GM12878 (cell line): ENCODE results near the gene DNAH9.

Experiments
- FOS ChIP-seq: IDR thresholded peaks from 3 replicates; pipeline ENCODE4 v1.6.1; 2011; ENCODE audit warnings: borderline replicate concordance; ENCODE audit not compliant: insufficient read length; ENCODE audit errors: extremely low read depth
- HDAC2 ChIP-seq: fragments of 200-600 bp; sonication (generic); IDR thresholded peaks from 2 replicates; pipeline ENCODE4 v1.6.1; 2017
- NFXL1 ChIP-seq: fragments of 450-650 bp; IDR thresholded peaks from 2 replicates; pipeline ENCODE4 v1.6.1; 2017; ENCODE audit warnings: antibody characterized with exemption, mild to moderate bottlenecking, borderline replicate concordance
- SKIL ChIP-seq: fragments of 450-650 bp; IDR thresholded peaks from 2 replicates; pipeline ENCODE4 v1.6.1; 2017; ENCODE audit warnings: mild to moderate bottlenecking, low read depth, inconsistent platforms; ENCODE audit not compliant: poor library complexity, severe bottlenecking
- YY1 ChIP-seq: IDR thresholded peaks from 2 replicates; pipeline ENCODE4 v1.6.1; 2011; ENCODE audit warnings: low read depth, mild to moderate bottlenecking, low read length
- TF ChIP-seq, protein P1 (sequence below): IDR thresholded peaks from 2 replicates; pipeline ENCODE4 v1.6.1; 2011; ENCODE audit warnings: low read depth, low read length, improper control_type of control experiment, borderline replicate concordance
- TF ChIP-seq, protein P2 (sequence below), 3 experiments: IDR thresholded peaks in 2 of 3; conservative IDR thresholded peaks in 1 of 3; 2 replicates each; pipeline ENCODE4 v1.5.1; 2011; ENCODE audit warnings: low read depth in 3 of 3, low read length in 3 of 3, mild to moderate bottlenecking in 3 of 3, control low read depth in 2 of 3, moderate library complexity in 2 of 3, inconsistent platforms in 1 of 3, mixed read lengths in 1 of 3; ENCODE audit not compliant: control insufficient read depth in 2 of 3, insufficient read depth in 1 of 3; ENCODE audit errors: extremely low read depth in 1 of 3
- TF ChIP-seq, protein P3 (sequence below): IDR thresholded peaks from 2 replicates; pipeline ENCODE4 v1.6.1; 2011; ENCODE audit warnings: low read depth, mild to moderate bottlenecking, low read length, moderate library complexity, borderline replicate concordance; ENCODE audit errors: extremely low read depth

DNA sequence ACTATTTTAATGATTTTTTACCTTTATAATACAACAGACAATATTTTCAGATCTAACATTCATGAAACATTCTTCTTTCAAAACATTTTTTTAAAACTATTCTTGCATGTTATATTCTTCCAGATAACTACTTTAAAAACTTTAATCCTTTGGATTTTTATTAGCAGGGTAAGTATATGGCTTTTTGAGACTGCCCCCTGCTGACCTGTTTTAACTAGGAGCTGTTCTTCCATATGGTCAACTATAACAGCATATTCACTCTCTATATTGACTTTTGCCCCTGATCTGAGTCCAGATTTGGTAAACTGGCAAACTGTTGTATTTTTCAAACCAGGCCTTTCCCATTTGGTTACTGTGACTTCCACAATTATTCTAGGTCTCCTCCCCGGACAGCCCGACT is 382.5 kb downstream of the DNAH9 start:
- TF ChIP-seq, protein P1, sequence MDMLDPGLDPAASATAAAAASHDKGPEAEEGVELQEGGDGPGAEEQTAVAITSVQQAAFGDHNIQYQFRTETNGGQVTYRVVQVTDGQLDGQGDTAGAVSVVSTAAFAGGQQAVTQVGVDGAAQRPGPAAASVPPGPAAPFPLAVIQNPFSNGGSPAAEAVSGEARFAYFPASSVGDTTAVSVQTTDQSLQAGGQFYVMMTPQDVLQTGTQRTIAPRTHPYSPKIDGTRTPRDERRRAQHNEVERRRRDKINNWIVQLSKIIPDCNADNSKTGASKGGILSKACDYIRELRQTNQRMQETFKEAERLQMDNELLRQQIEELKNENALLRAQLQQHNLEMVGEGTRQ, result no peak
- TF ChIP-seq NFXL1, result no peak
- TF ChIP-seq, protein P2, sequence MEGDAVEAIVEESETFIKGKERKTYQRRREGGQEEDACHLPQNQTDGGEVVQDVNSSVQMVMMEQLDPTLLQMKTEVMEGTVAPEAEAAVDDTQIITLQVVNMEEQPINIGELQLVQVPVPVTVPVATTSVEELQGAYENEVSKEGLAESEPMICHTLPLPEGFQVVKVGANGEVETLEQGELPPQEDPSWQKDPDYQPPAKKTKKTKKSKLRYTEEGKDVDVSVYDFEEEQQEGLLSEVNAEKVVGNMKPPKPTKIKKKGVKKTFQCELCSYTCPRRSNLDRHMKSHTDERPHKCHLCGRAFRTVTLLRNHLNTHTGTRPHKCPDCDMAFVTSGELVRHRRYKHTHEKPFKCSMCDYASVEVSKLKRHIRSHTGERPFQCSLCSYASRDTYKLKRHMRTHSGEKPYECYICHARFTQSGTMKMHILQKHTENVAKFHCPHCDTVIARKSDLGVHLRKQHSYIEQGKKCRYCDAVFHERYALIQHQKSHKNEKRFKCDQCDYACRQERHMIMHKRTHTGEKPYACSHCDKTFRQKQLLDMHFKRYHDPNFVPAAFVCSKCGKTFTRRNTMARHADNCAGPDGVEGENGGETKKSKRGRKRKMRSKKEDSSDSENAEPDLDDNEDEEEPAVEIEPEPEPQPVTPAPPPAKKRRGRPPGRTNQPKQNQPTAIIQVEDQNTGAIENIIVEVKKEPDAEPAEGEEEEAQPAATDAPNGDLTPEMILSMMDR (IDR thresholded peaks at IDR 0.05 in 2 of 3, conservative IDR thresholded peaks at IDR 0.05 in 1 of 3; ENCODE audit: control insufficient read depth in 2 of 3, extremely low read depth in 1 of 3, insufficient read depth in 1 of 3, low read depth in 3 of 3, low read length in 3 of 3), result 0 out of 6 replicates have a peak, but pooled peaks of 1 of the 3 experiments have one; percentile 22
- no peak for TF ChIP-seq YY1
- no peak for TF ChIP-seq FOS
- no peak for TF ChIP-seq SKIL
- no peak for TF ChIP-seq HDAC2
- TF ChIP-seq, protein P3, sequence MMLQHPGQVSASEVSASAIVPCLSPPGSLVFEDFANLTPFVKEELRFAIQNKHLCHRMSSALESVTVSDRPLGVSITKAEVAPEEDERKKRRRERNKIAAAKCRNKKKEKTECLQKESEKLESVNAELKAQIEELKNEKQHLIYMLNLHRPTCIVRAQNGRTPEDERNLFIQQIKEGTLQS, result no peak
